Posterior vena cava (tissue), 2 donors: ENCODE results near the gene ATP5ME. TPM values are rescaled to one million over a fixed set of nuclear protein-coding genes. Genes with fewer than 3 reads are reported as not detected.

ENCODE experiments used
- DNase-seq: peaks from one replicate; pipeline ENCODE4 v3.0.0-alpha.2; 2020; ENCODE audit warnings: low spot score
- intact Hi-C, 2 donors: fragments of 100-400 bp; cut with DNase I; formaldehyde crosslinking; loops; one replicate each; pipeline versions ENCODE4 v1.14.1 to v1.14.2; 2022 to 2023
- long read RNA-seq, 2 donors: library from polyadenylated mRNA; unstranded; transcript quantifications; one replicate each; pipeline ENCODE4 v2.0.0, GENCODE V29; 2020 to 2021
- total RNA-seq, 2 donors: library from RNA; stranded (reverse); fragmentation: NEBNext Ultra II Directional; extraction: Animal tissue kit (Norgen Biotek cat#: 25700); gene quantifications; one replicate each; pipeline ENCODE4 v1.2.1, GENCODE V29; 2021
- donor health status: DM: yes; HTN: yes; CAD: no.
- donor health status: DM: yes; HTN: yes; CAD: no.

The ATP5ME gene
- 100 to 1,000 TPM; 180 to 237 TPM for total RNA-seq
- long read RNA-seq, donor 1, transcript ATP5ME-201 (4 exons, 365 nt): major isoform, 20 of 25 reads
- long read RNA-seq, donor 1, partial matches to known transcripts: 1 of 25 reads
- long read RNA-seq, donor 1, other reads (novel, unspliced or antisense): 1 of 25 reads
- long read RNA-seq, donor 2, transcript ATP5ME-201 (4 exons, 365 nt): major isoform, 19 of 24 reads
- long read RNA-seq, donor 2, partial matches to known transcripts: 0 of 24 reads
- long read RNA-seq, donor 2, other reads (novel, unspliced or antisense): 0 of 24 reads

- intact Hi-C loops: no loop called here
These were observed at the start of gene ATP5ME, which contains the start of gene MYL5 for GRCh38 chr4:674172-675035. Gene ATP5ME (minus strand): TSS chr4:674276. CDS start chr4:674247, 29 bp downstream. Gene MYL5 (plus strand): TSS chr4:674542. CDS start chr4:678027, 3,485 bp downstream.

GRCh38 chr4:722851-723360, 48.8 kb upstream of the ATP5ME start:
- DNase-seq: no peak
- intact Hi-C loops: no loop called here

More at GRCh38 chr4:674172-675035, at the start of gene ATP5ME, which contains the start of gene MYL5:
- peak; percentile 99 for DNase-seq

- DNase-seq: no peak
- intact Hi-C loops: no loop called here
These were observed 48.2 kb upstream of the ATP5ME start for GRCh38 chr4:722169-722725.

DNA sequence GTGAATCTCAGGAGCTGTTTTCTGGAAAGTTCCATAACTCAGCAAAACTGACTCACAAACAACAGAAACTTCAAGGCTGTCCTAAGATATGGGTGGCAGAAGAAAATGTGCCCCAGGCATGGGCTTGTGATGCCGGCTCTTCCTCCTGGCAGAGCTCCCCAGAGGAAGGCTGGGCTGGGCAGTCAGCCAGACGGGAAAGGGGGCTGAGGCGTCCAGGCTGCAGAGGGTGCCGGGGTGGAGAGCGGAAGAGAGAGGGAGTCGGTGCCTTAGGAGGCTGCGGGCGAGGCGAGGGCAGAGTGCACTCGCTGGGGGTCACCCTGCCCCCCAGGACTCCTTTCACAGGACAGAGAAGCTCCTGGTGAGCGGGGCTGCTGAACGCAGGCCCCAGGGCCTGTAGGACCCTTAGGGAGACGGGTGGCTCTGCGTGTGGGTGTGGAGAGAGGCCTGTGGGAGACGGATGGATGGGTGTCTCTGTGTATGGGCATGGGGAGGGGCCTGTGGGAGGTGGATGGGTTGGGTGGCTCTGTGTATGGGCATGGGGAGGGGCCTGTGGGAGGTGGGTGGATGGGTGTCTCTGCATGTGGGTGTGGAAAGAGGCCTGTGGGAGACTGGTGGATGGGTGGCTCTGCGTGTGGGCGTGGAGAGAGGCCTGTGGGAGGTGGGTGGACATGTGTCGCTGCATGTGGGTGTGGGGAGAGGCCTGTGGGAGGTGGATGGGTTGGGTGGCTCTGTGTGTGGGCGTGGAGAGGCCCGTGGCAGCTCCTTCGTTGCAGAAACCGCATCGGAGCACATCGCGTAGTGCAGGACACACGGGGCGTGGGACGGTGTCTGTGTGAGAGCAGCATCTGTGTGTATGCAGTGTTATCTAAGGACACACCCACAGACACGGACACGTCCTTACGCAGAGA, 47.4 kb upstream of the ATP5ME start:
- intact Hi-C loops: no loop called here
- DNase-seq: no peak

DNA sequence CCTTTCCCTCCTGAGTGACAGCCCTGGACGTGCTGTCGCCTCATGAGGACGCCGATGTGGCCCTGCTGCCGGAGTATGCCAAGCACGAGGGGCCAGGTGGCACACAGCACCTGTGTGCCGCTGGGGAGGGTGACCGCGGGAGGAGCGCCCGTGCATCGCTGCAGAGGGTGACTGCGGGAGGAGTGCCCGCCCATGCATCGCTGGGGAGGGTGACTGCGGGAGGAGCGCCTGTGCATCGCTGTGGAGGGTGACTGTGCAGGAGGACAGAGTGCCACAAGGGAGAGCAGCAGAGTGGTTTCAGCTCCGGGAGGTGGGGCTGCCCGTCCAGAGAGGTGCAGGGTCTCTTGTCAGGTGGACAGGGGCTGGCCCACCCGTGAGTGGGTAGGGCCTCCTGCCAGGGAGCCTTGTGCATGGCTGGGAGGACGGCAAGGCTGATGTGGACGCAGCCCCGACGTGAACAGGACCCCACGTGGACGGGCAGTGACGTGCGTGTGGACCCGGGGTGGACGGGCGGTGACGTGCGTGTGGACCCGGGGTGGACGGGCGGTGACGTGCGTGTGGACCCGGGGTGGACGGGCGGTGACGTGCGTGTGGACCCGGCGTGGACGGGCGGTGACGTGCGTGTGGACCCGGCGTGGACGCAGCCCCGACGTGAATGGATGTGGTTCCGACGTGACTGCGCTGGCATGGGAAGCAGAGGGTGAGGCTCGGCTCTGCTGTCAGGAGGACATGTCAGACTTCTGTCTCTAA, 46.2 kb upstream of the ATP5ME start:
- DNase-seq: no peak
- intact Hi-C loops: no loop called here

GRCh38 chr4:718460-718859, 44.4 kb upstream of the ATP5ME start:
- intact Hi-C loops: no loop called here

DNA sequence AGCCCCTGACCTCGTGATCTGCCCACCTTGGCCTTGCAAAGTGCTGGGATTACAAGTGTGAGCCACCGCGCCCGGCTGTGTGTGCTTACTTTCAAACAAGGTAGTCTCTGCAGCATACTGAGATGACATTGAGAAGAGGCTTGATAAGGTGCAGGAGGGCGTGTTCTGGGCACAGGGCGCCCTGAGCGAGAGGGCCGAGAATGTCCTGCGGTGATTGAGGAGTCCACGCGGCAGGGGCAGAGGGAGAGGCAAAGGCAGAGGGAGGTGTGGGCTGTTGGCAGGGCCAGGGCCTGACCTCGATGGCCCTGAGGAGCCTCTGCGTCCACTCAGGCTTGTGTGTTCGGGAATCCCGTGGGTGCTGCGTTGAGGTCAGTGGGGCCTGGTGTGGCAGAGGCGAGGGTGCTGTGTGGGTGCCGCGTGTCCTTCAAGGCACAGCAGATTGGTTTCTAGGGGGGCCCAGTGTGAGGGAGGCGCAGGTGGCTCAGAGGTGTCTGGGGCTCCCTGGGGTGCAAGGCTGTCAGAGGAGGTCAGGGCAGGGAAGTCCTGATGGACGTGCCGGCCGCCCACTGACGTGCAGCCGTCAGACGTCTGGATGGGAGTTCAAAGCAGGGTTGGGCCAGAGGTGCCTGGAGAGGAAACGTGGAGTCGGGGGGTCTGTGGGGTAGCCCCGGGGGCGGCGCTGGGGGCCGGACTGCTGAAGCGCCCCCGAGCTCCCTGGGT, 43.7 kb upstream of the ATP5ME start:
- intact Hi-C loops: no loop called here

More at GRCh38 chr4:718460-718859, 44.4 kb upstream of the ATP5ME start:
- no peak for DNase-seq

DNA sequence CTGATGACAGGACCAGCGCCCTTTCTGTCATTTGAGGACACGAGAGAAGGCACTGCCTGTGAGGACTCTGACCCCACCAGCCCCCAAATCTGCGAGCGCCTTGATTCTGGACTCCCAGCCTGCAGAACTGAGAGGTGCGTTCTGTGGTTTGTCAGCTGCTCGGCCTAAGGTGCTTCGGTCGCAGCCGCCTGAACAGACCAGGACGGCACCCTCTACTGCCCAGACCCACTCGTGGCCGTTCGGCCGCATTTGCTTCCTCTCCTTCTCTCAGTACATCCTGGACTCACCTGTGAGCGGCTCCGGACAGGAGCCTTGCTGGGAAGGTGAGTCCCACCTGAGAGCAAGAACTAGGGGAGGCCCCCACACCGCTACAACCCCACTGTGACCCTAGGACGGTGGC, 40.0 kb upstream of the ATP5ME start:
- intact Hi-C loops: no loop called here
- peak; percentile 79 for DNase-seq

More for the DNA sequence above, 43.7 kb upstream of the ATP5ME start:
- no peak for DNase-seq

DNA sequence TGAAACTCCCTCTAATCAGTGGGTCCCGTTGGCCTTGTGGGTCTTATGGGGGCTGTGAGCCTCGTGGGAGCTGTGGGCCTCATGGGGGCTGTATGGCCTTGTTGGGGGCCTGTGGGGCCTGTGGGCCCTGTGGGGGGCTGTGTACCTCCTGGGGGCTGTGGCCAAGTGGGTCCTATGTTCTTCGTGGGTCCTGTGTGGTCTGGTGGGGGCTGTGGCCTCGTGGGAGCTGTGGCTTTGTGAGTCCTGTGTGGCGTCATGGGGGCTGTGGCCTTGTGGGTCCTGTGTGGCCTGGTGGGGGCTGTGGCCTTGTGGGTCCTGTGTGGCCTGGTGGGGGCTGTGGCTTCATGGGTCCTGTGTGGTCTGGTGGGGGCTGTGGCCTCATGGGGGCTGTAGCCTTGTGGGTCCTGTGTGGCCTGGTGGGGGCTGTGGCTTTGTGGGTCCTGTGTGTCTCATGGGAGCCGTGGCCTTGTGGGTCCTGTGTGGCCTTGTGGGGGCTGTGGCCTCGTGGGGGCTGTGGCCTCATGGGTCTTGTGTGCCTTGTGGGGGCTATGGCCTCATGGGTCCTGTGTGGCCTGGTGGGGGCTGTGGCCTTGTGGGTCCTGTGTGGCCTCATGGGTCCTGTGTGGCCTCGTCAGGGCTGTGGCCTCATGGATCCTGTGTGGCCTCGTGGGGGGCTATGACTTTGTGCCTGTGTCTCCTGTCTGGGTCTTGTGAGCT, 39.0 kb upstream of the ATP5ME start:
- intact Hi-C loops: no loop called here
- no peak for DNase-seq

DNA sequence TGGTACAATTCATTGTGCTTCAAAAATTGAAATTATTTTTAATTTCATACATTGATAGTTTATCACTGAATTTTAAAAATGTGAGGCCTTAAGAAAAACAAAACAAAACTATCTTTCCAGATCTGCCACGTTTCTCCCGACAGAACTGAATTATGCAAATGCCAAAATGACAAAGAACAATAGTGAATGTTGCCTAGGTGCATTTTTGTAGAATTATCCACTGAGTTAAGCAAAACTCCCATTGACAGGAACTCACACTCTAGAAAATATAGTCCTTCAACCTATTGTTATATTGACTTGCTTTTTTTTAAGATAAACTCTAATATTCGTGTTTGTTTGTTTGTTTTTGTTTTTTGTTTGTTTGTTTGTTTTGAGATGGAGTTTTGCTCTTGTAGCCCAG, 38.0 kb upstream of the ATP5ME start:
- no peak for DNase-seq
- intact Hi-C loops: no loop called here

GRCh38 chr4:710916-711315, 36.8 kb upstream of the ATP5ME start:
- intact Hi-C loops: no loop called here
- DNase-seq: no peak

GRCh38 chr4:710116-710515, 36.0 kb upstream of the ATP5ME start:
- no peak for DNase-seq

GRCh38 chr4:709348-709747, 35.3 kb upstream of the ATP5ME start:
- DNase-seq: no peak
- intact Hi-C loops: no loop called here

More at GRCh38 chr4:710116-710515, 36.0 kb upstream of the ATP5ME start:
- intact Hi-C loops: no loop called here

DNA sequence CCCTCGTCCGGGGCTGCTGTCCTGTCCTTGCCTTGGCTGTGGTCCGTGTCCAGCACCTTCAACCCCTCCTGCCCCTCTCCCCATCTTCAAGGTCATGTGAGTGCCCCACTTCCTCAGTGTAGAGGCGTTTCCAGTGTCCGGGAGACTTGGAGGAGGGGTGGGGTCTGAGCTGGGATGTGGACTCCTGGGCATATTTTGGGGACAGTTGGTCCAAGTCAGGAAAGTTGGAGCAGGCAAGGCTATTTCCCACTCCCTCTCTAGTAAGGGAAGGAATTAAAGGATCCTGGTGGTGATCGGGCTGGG, 34.5 kb upstream of the ATP5ME start:
- intact Hi-C loops: no loop called here
- DNase-seq: no peak

DNA sequence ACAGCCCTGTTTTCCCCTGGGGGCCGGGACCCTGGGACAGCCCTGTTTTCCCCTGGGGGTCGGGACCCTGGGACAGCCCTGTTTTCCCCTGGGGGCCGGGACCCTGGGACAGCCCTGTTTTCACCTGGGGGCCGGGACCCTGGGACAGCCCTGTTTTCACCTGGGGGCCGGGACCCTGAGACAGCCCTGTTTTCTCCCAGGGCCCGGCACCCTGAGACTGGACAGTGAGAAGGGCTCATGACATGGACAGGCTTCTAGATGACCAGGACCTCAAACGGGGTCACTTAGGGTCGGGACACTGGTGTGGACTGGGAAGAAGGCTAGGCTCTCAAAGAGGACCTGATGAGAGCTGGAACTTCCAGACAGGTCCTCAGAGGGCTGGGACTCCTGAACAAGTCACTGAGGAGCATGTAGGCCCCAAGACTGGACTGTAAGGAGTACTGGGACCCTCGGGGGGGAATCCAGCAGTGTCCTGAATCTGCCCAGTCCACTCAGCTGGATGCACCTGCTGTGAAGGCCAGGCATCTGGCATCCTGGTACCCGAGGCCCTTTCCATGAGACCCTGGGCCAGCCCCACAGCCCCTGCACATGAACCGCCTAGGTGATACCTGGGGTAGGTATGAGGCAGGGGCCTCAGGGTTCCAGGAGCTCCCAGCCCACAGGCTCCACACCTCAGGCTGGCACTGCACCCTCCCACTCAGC, 34.0 kb upstream of the ATP5ME start:
- DNase-seq: no peak
- intact Hi-C loops: no loop called here

DNA sequence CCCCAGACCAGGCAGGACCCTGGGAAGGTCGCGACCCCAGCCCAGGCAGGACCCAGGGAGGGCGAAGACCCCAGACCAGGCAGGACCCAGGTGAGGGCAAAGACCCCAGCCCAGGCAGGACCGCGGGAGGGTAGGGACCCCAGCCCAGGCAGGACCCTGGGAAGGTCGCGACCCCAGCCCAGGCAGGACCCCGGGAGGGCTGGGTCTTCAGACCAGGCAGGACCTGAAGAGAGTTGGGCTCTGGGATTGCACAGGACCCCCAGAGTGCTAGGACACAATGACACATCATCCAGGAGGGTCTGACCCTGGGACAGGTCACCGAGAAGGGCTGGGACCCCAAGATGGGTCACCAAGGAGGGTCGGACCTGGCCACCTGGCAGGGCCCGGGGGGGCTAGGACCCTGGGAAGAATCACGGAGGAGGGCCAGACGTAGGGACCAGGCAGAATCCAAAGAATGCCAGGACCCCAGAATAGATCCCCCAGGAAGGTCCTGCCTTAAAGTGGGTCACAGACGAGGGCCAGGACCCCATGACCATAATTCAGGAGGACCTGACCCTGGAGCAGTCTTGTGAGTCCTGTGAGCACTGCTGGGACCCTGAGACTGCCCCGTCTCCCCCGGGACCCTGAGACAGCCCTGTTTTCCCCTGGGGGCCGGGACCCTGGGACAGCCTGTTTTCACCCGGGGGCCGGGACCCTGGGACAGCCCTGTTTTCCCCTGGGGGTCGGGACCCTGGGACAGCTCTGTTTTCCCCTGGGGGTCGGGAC, 32.9 kb upstream of the ATP5ME start:
- no peak for DNase-seq
- intact Hi-C loops: no loop called here
